ENCODE measurements around the gene MEF2C. TPM values are rescaled to one million over a fixed set of nuclear protein-coding genes. Genes with fewer than 3 reads are reported as not detected.

The MEF2C gene
- total RNA-seq, 2 experiments from 2014 or later = 0.10 to 0.17 TPM

DNA sequence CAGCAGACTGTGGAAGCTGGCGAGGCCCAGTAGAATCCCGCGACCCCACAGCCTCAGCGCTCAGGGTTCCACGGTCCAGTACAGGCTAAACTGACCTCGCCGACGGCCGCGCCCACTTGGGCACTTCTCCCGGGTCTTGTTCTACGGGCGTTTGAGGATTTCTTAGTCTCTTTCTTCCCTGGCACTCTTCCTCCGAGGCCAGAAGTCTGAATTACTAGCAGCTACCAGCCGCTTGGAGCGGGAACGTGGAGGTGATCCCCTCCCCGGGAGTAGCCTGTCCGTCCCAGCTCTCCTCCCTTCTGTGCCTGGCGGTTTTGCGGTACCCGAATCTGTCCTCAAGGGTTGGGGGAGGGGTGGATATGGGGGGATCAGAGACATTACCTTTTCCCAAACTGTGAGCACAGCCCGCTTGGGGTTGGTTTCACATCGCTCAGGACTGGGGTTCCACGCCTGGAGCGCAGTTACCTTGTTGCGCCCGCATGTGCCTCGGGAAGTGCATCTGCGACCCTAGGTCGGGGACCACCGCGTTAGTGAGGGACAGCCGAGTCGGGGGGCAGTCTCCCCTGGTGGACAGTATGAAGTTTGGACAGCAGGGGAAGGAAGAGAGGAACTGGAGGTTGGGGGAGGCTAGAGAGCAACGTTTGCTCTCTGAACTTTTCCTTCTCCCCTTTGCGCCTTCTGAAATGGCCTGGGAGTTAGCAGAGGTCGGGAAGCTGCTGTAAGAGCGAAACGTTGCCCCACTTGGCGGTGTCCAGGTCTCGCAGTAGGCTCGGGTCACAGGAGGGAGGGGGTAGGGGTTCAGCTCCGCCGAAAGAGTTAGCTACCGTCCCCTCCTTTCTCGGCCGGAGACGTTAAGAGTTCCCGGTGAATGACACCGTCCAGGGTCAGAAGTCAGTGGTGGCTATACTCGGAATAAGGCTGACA is 190.8 kb downstream of the MEF2C start:
- DNase-seq = no peak
- Mint-ChIP-seq H3K9me3 (no peaks in the 10 kb centered on the region), H3K4me1 (peaks cover 9% of the 10 kb centered on the region), H3K4me3 (no peak overlapping the region), H3K27me3 (peaks cover 93% of the 10 kb centered on the region), H3K36me3 (ENCODE audit: low read depth) (peaks cover 4% of the 10 kb centered on the region), H3K27ac (peak overlapping the region; percentile 41)
- ChIA-PET POLR2A (interaction anchor here (0.6 kb wide), 1 partner anchor 1133 kb away, joined by 4 read pairs; no protein-coding TSS in a partner anchor), CTCF (interaction anchor here (1.1 to 3.1 kb wide), 6 partner anchors 10 to 911 kb away, joined by 4 to 10 read pairs (median 8); no protein-coding TSS in a partner anchor)

DNA sequence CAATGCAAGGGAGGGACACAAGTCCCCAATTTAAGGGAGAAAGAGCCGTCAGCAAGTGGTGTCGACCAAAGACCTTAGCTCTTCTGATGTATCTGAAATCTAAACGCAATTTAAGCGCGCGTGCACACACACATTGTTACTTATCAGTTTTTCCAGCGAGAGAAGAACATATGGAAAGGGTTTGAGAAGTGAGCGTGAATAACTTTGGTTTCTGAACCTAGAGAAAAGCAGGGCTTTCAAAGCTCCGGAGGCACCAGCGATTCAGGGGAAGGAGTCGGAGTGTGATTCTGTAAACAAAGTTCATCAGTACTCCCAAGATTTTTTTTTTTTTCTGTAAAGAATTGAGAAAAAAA is 191.8 kb downstream of the MEF2C start:
- H3K9me3 Mint-ChIP-seq = no peaks in the 10 kb centered on the region
- H3K27ac Mint-ChIP-seq = peak overlapping the region; percentile 84
- peaks cover 95% of the 10 kb centered on the region for H3K27me3 Mint-ChIP-seq
- peaks cover 9% of the 10 kb centered on the region for H3K4me1 Mint-ChIP-seq
- DNase-seq = no peak
- peaks cover 4% of the 10 kb centered on the region for H3K36me3 Mint-ChIP-seq (ENCODE audit: low read depth)
- peak overlapping the region; percentile 60 for H3K4me3 Mint-ChIP-seq
- ChIA-PET POLR2A (no interaction called here), CTCF (interaction anchor here (0.6 to 3.1 kb wide), 16 partner anchors 10 to 910 kb away, joined by 3 to 18 read pairs (median 4); no protein-coding TSS in a partner anchor)

- CTCF ChIA-PET = interaction anchor here (0.6 to 3.1 kb wide), 18 partner anchors 9 to 910 kb away, joined by 3 to 18 read pairs (median 4); no protein-coding TSS in a partner anchor
- Mint-ChIP-seq H3K9me3 (no peaks in the 10 kb centered on the region), H3K4me3 (peak overlapping the region; percentile 60), H3K27me3 (peaks cover 95% of the 10 kb centered on the region), H3K36me3 (ENCODE audit: low read depth) (peaks cover 4% of the 10 kb centered on the region), H3K27ac (peak overlapping the region; percentile 84), H3K4me1 (peaks cover 9% of the 10 kb centered on the region)
- DNase-seq = peak; percentile 72
- POLR2A ChIA-PET = no interaction called here
Measured at GRCh38 chr5:88690409-88691229, 192.4 kb downstream of the MEF2C start.

- no peak for DNase-seq
- H3K4me3 Mint-ChIP-seq = no peak overlapping the region
- H3K27me3 Mint-ChIP-seq = peaks cover 95% of the 10 kb centered on the region
- peak overlapping the region; percentile 22 for H3K27ac Mint-ChIP-seq
- POLR2A ChIA-PET = no interaction called here
- peaks cover 4% of the 10 kb centered on the region for H3K36me3 Mint-ChIP-seq (ENCODE audit: low read depth)
- no peaks in the 10 kb centered on the region for H3K9me3 Mint-ChIP-seq
- peaks cover 9% of the 10 kb centered on the region for H3K4me1 Mint-ChIP-seq
- CTCF ChIA-PET = interaction anchor here (1.0 to 3.1 kb wide), 7 partner anchors 18 to 909 kb away, joined by 3 to 18 read pairs (median 7); no protein-coding TSS in a partner anchor
Measured at GRCh38 chr5:88689668-88690408, 193.1 kb downstream of the MEF2C start.

DNA sequence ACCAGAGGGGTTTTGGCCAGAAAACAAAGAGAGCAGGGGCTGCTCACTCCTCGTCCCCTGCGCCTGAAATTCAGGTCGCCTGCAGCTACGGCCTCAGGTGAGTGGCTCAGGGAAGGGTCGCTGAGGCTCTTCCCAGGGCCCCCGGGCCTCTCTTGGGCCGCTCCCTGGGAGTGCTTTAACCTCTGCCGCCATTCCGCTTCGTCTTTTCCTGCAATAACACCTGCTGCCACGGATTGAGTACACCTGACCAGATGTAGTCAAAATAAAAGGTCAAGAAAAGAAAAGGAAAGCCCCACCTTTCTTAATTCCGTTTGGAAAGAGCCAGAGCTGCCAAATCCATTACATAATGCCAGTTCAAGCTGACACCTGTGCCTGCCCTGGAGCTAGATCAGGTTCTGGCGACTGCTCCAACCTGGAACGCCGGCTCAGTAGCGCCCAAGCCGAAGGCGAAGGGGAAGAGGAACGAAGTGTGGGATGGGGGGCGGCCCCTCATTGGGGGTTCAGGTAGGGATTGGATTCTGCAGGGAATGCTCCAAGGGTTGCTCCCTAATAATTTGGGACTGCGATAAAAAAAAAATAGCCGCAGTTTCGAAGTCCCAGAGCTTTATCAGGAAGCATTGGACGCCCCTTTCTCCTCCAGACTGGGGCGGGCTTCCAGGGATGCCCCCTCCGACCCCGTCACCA is 193.9 kb downstream of the MEF2C start:
- Mint-ChIP-seq H3K4me1 (peaks cover 9% of the 10 kb centered on the region), H3K27me3 (peaks cover 95% of the 10 kb centered on the region), H3K36me3 (ENCODE audit: low read depth) (peaks cover 4% of the 10 kb centered on the region), H3K4me3 (no peak overlapping the region), H3K9me3 (no peaks in the 10 kb centered on the region), H3K27ac (peak overlapping the region; percentile 9)
- CTCF ChIA-PET = interaction anchor here (1.7 to 3.1 kb wide), 4 partner anchors 23 to 908 kb away, joined by 4 to 18 read pairs (median 8); no protein-coding TSS in a partner anchor
- POLR2A ChIA-PET = no interaction called here
- no peak for DNase-seq

DNA sequence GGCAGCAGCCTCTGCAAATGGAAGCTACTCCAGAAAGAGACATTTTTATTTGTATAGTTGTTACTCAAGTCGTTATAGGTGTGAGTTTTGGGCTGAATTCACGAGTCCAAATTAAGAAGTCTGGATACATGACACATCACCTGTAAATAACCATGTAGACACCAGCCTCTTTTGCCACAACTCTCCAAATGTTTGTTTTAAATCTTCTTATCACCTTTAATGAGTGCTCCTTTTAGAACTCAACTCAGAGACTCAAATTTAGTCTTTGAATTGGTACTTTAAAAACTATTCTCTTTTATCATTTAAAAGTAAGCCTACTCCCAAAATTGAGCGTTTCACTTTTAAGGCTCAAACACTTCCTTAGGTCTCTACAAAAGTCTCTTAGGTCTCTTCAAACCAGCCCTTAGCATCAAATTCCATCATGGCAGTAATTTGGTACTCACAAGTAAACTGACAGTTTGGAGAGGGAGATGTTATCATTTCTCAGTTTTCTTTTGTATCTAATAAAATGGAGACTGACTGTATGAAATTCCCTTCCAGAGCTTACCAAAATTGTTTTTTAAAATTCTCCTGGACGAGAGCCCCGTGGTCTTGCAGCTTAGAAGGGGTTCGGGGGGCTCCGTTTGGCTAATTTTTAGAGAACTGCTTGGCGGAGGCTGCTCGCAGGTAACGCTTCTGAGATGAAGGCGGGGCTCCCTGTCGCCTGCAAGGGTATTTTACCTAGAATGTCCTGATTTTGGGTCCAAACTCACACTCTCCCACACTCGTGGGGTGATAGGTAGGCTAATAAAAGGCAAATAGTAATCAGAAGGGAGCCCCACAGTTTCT is 194.6 kb downstream of the MEF2C start:
- CTCF ChIA-PET = interaction anchor here (0.5 kb wide), 1 partner anchor 28 kb away, joined by 3 read pairs; no protein-coding TSS in a partner anchor
- Mint-ChIP-seq H3K27ac (no peak overlapping the region), H3K36me3 (ENCODE audit: low read depth) (peaks cover 4% of the 10 kb centered on the region), H3K9me3 (no peaks in the 10 kb centered on the region), H3K27me3 (peaks cover 96% of the 10 kb centered on the region), H3K4me3 (no peak overlapping the region), H3K4me1 (peaks cover 14% of the 10 kb centered on the region)
- no peak for DNase-seq
- POLR2A ChIA-PET = no interaction called here

- Mint-ChIP-seq H3K36me3 (ENCODE audit: low read depth) (peaks cover 4% of the 10 kb centered on the region), H3K4me1 (peaks cover 14% of the 10 kb centered on the region), H3K4me3 (no peak overlapping the region), H3K27ac (no peak overlapping the region), H3K27me3 (peaks cover 96% of the 10 kb centered on the region), H3K9me3 (no peaks in the 10 kb centered on the region)
- ChIA-PET CTCF (interaction anchor here (0.5 kb wide), 1 partner anchor 27 kb away, joined by 3 read pairs; no protein-coding TSS in a partner anchor), POLR2A (no interaction called here)
- no peak for DNase-seq
Measured at GRCh38 chr5:88687373-88687911, 195.5 kb downstream of the MEF2C start.

DNA sequence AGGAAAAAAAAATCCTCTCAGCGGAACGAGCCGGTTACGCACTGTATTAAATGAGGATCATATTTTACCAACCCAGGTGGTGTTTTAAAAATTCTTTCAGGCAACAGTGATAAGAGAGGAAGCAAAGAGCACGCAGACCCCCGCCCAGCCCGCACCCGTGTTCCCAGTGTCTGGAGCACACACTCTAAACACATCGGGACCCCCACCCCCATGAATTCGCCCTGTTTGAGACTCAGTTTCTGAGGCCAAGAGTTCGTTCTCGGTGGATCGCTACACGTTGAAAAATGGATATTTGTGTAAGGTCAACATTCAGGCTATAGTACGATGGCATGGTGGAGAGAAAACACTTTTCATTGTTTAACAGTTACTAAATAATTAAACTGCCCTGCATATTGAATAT is 196.3 kb downstream of the MEF2C start:
- DNase-seq = no peak
- Mint-ChIP-seq H3K27ac (no peak overlapping the region), H3K36me3 (ENCODE audit: low read depth) (peaks cover 4% of the 10 kb centered on the region), H3K9me3 (no peaks in the 10 kb centered on the region), H3K4me3 (no peak overlapping the region), H3K27me3 (peaks cover 94% of the 10 kb centered on the region), H3K4me1 (peaks cover 14% of the 10 kb centered on the region)
- CTCF ChIA-PET = no interaction called here
- POLR2A ChIA-PET = no interaction called here

DNA sequence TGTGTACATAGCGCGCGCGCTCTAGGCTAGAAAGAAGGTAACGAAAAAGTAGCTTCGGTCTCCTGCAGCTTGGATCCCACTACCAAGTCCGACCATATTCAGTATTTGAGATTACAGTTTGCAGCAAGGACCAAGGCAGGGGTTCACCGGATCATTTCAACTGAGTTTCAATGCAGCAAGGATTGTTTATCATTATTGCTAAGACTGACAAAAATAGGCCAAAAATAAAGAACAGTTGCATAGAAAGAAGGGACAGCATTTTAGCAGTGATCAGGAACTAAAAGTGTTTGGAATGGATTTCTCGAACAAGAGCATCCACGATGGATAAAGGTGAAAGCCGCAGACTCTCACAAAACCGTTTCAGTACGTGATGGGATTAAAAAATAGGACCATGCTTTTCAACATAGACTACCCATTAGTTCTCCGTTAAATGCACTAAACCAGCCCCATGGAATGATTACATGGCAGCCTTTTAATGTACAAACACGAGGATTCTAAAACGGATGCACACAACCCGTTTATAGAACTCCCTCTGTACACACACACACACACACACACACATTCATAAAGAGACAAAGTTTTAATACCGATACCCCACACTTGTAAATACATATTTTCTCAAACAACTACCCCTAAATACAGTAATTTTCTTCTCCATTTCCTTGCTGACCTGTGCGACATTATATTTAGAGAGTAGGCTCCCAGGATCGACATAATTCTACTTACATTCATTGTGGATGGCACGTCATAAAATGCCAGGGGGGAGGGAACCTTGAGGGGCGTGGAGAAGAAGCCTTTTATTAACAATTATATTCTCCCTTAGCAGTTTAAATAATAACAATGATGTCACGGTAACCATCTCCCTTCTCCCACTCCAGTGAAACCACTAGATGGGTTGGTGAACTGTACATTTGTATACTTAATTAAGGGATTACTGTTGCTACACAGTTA is 197.1 kb downstream of the MEF2C start:
- POLR2A ChIA-PET = no interaction called here

GRCh38 chr5:88683506-88684135 is 199.4 kb downstream of the MEF2C start:
- CTCF ChIA-PET = interaction anchor here (0.8 to 1.7 kb wide), 1 partner anchor 902 kb away, joined by 3 to 6 read pairs; no protein-coding TSS in a partner anchor
- POLR2A ChIA-PET = no interaction called here
- Mint-ChIP-seq H3K27me3 (peaks cover 91% of the 10 kb centered on the region), H3K4me1 (peaks cover 14% of the 10 kb centered on the region), H3K27ac (peak overlapping the region; percentile 0), H3K9me3 (no peaks in the 10 kb centered on the region), H3K4me3 (no peak overlapping the region), H3K36me3 (ENCODE audit: low read depth) (no peaks in the 10 kb centered on the region)
- DNase-seq = no peak

More for the DNA sequence above, 197.1 kb downstream of the MEF2C start:
- Mint-ChIP-seq H3K27ac (peak overlapping the region; percentile 64), H3K36me3 (ENCODE audit: low read depth) (peaks cover under 1% of the 10 kb centered on the region), H3K4me3 (no peak overlapping the region), H3K9me3 (no peaks in the 10 kb centered on the region), H3K27me3 (peaks cover 94% of the 10 kb centered on the region), H3K4me1 (peaks cover 11% of the 10 kb centered on the region)
- CTCF ChIA-PET = no interaction called here
- DNase-seq = no peak

All from activated CD4-positive, alpha-beta T cell treated with anti-CD3 and anti-CD28 coated beads, Interleukin-2, amount 10 ng/mL, durations not matched to agents 7 days and 5 days (primary cell).